Measurements from ENCODE around the gene IL22RA2.

DNA sequence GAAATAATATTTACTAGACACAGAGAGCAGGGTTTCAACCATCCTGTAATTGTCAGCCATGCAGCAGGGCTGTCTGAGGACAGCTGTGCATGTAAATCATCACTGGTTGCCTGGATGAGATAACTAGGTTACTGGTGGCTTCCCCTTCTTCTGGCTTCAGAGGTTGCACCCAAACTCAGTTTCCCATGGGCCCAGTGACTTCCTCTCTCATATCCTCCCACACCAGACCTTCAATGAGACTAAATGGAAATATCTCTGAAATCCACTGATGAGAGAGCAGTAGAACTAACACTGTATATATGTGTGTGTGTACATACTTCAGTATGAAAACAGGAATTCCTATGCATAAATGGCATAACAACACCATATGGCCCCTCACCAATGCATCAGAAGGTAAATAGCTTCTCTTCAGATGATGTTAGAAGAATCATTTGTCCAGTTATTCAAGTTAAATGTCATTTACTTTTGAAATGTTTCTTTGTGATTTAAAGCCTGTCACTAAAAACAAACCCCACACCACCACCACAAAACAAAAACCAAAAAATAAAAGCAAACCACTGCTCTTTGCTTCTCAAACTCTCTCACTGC is 77.7 kb downstream of the IL22RA2 start:
- TF ChIP-seq CTCF (IDR thresholded peaks at IDR 0.05) (no peak), POLR2A (IDR thresholded peaks at IDR 0.05) (no peak)
